HepG2 (cell line): ENCODE results near the gene RAB9A. TPM values are rescaled to one million over a fixed set of nuclear protein-coding genes. Genes with fewer than 3 reads are reported as not detected.

Source experiments
- ATAC-seq: fragments of 200-7000 bp; cut with Tn5 transposase; 3 replicates; pipeline ENCODE4 v1.9.1; 2020; ENCODE audit warnings: mild to moderate bottlenecking, moderate library complexity
- BruUV-seq: library from RNA; stranded (reverse); fragments of 400-500 nt; replicated peaks from 2 replicates; lab custom pipeline; 2021; lab: Mats Ljungman, UMichigan
- CTCF ChIA-PET: fragments of 300-600 bp; formaldehyde crosslinking; extraction: SDS; loops from one replicate; lab custom pipeline; 2021; ENCODE audit warnings: low total read pairs, inconsistent platforms, low intra/inter-chr PET ratio; lab: Yijun Ruan, JAX
- POLR2A ChIA-PET: fragments of 350-600 bp; sonication (Branson Sonifier 250); formaldehyde crosslinking; loops from one replicate; lab custom pipeline; 2020; ENCODE audit warnings: antibody characterized with exemption, inconsistent platforms; lab: Yijun Ruan, JAX
- DNase-seq: peaks from one replicate; pipeline ENCODE4 v3.0.0-alpha.2; 2015; ENCODE audit warnings: low spot score
- FAIRE-seq: peaks from 3 replicates; lab custom pipeline; 2011; peaks lifted over from hg19 to GRCh38; lab: Jason Lieb, UNC
- H2AFZ ChIP-seq: one replicate; pipeline ENCODE4 v1.6.1; 2011; ENCODE audit warnings: low read length, inconsistent platforms
- H3K27ac ChIP-seq: fragments of 300-600 bp; 3 replicates; pipeline ENCODE4 v1.8.0; 2011; ENCODE audit warnings: mixed run types, mild to moderate bottlenecking, mixed read lengths, low read length, inconsistent platforms; ENCODE audit not compliant: insufficient read depth; ENCODE audit errors: extremely low read length
- H3K27me3 ChIP-seq, 2 experiments: fragments of 200-600 bp in 1 of 2; 2 replicates in 1 of 2; 3 replicates in 1 of 2; pipeline versions ENCODE4 v1.6.0 to v1.8.0; 2011; ENCODE audit warnings: low read length in 2 of 2, mild to moderate bottlenecking in 2 of 2, moderate library complexity in 2 of 2, inconsistent platforms in 1 of 2; ENCODE audit not compliant: insufficient read depth in 2 of 2, control insufficient read depth in 1 of 2
- H3K36me3 ChIP-seq, 2 experiments: fragments of 200-600 bp in 1 of 2; replicated peaks in 1 of 2; 2 replicates in 1 of 2; 3 replicates in 1 of 2; pipeline versions ENCODE4 v1.5.1 to v1.8.0; 2011; ENCODE audit warnings: low read length in 2 of 2, inconsistent platforms in 1 of 2; ENCODE audit not compliant: insufficient read depth in 2 of 2, control insufficient read depth in 1 of 2
- H3K4me1 ChIP-seq: 2 replicates; pipeline ENCODE4 v1.5.1; 2012; ENCODE audit warnings: low read length, inconsistent platforms; ENCODE audit not compliant: insufficient read depth
- H3K4me2 ChIP-seq: 2 replicates; pipeline ENCODE4 v1.6.0; 2011; ENCODE audit warnings: low read depth, low read length, inconsistent platforms
- H3K4me3 ChIP-seq, 3 experiments: fragments of 200-600 bp in 1 of 3; sonication (generic), shearing (Covaris generic) in 1 of 3; replicated peaks in 1 of 3; 2 replicates each; pipeline ENCODE4 v1.5.1; 2011 to 2016; ENCODE audit warnings: low read length in 3 of 3, inconsistent platforms in 2 of 3, low read depth in 2 of 3, mild to moderate bottlenecking in 2 of 3, control low read depth in 1 of 3, mixed read lengths in 1 of 3; ENCODE audit not compliant: insufficient read depth in 1 of 3
- H3K79me2 ChIP-seq: one replicate; pipeline ENCODE4 v1.6.1; 2011; ENCODE audit warnings: low read length, inconsistent platforms; ENCODE audit not compliant: insufficient read depth
- H3K9ac ChIP-seq: 2 replicates; pipeline ENCODE4 v1.6.0; 2011; ENCODE audit warnings: mild to moderate bottlenecking, low read depth, low read length, inconsistent platforms; ENCODE audit not compliant: insufficient read depth
- H3K9me3 ChIP-seq: 2 replicates; pipeline ENCODE4 v1.5.1; 2012; ENCODE audit warnings: mild to moderate bottlenecking, low read length
- H4K20me1 ChIP-seq: 2 replicates; pipeline ENCODE4 v1.6.0; 2011; ENCODE audit warnings: inconsistent platforms, mild to moderate bottlenecking, low read length, moderate library complexity; ENCODE audit not compliant: insufficient read depth
- CEBPB ChIP-seq: IDR thresholded peaks from 2 replicates; pipeline ENCODE4 v1.6.1; 2011; ENCODE audit warnings: low read depth, low read length, improper control_type of control experiment, borderline replicate concordance
- HMGA1 ChIP-seq: sonication (generic); formaldehyde crosslinking; conservative IDR thresholded peaks from 2 replicates; pipeline ENCODE4 v1.4.0; 2020; ENCODE audit warnings: missing genetic modification reagents
- HOXA9 ChIP-seq: sonication (generic); formaldehyde crosslinking; IDR thresholded peaks from 2 replicates; pipeline ENCODE4 v1.8.1; 2022; ENCODE audit warnings: missing genetic modification reagents, mild to moderate bottlenecking, moderate library complexity, borderline replicate concordance
- JARID2 ChIP-seq: sonication (generic); formaldehyde crosslinking; IDR thresholded peaks from 2 replicates; pipeline ENCODE4 v1.8.1; 2023; ENCODE audit warnings: missing genetic modification reagents, inconsistent platforms; ENCODE audit not compliant: insufficient replicate concordance
- NFYC ChIP-seq: IDR thresholded peaks from 2 replicates; pipeline ENCODE4 v1.6.1; 2016; ENCODE audit warnings: missing genetic modification reagents, missing compliant biosample characterization
- PTBP1 ChIP-seq: fragments of 200-400 bp; formaldehyde crosslinking; IDR thresholded peaks from 2 replicates; pipeline ENCODE4 v1.6.1; 2018; ENCODE audit warnings: low read length, low read depth; ENCODE audit not compliant: poor library complexity, severe bottlenecking
- SKI ChIP-seq: fragments of 450-650 bp; IDR thresholded peaks from one replicate; pipeline ENCODE4 v1.6.1; 2018; ENCODE audit warnings: mild to moderate bottlenecking; ENCODE audit not compliant: partially characterized antibody
- SUZ12 ChIP-seq: fragments of 150-350 bp; IDR thresholded peaks from 2 replicates; pipeline ENCODE4 v1.6.1; 2014; ENCODE audit warnings: low read depth, low read length
- TGIF2 ChIP-seq: IDR thresholded peaks from 2 replicates; pipeline ENCODE4 v1.6.1; 2016; ENCODE audit warnings: control low read depth, missing compliant biosample characterization
- ZFP36 ChIP-seq: fragments of 150-350 bp; IDR thresholded peaks from 2 replicates; pipeline ENCODE4 v1.6.1; 2018; ENCODE audit warnings: borderline replicate concordance, low read length, low read depth; ENCODE audit not compliant: partially characterized antibody
- ZNF224 ChIP-seq: sonication (generic); formaldehyde crosslinking; IDR thresholded peaks from 2 replicates; pipeline ENCODE4 v1.5.0; 2020; ENCODE audit warnings: mild to moderate bottlenecking, missing genetic modification reagents
- ZNF33A ChIP-seq: sonication (generic); formaldehyde crosslinking; IDR thresholded peaks from 2 replicates; pipeline ENCODE4 v1.5.1; 2020; ENCODE audit warnings: missing genetic modification reagents, mild to moderate bottlenecking, moderate library complexity, borderline replicate concordance
- ZNF367 ChIP-seq: sonication (generic); formaldehyde crosslinking; IDR thresholded peaks from 2 replicates; pipeline ENCODE4 v1.4.0; 2020; ENCODE audit warnings: missing genetic modification reagents, borderline replicate concordance
- ZNF879 ChIP-seq: sonication (generic); formaldehyde crosslinking; IDR thresholded peaks from 2 replicates; pipeline ENCODE4 v1.8.1; 2023; ENCODE audit warnings: missing genetic modification reagents
- ZSCAN12 ChIP-seq: sonication (generic); formaldehyde crosslinking; IDR thresholded peaks from 2 replicates; pipeline ENCODE4 v1.9.0; 2021; ENCODE audit warnings: mild to moderate bottlenecking, missing genetic modification reagents
- ZZZ3 ChIP-seq: sonication (generic); formaldehyde crosslinking; IDR thresholded peaks from 2 replicates; pipeline ENCODE4 v1.4.0; 2020; ENCODE audit warnings: missing genetic modification reagents, mild to moderate bottlenecking, borderline replicate concordance
- WGBS: methylation state at CpG from one replicate; pipeline ENCODE4 v1.1.6; 2017; ENCODE audit warnings: low lambda C conversion rate; 5-methylcytosine and 5-hydroxymethylcytosine counted together
- in situ Hi-C: cut with HindIII; loops from 2 replicates; pipeline ENCODE4 v1.10.0; 2017; ENCODE audit warnings: low pct_unique_long_range_greater_than_20kb; ENCODE audit not compliant: extremely low pct_ligation_motif_present
- intact Hi-C: fragments of 100-400 bp; cut with micrococcal nuclease; formaldehyde crosslinking; loops from one replicate; pipeline ENCODE4 v1.10.0; 2022; ENCODE audit not compliant: unreplicated experiment
- polyA plus RNA-seq, 8 experiments: library from polyadenylated mRNA; depleted of rRNA in 3 of 8; stranded (reverse) in 7 of 8; unstranded in 1 of 8; fragments of >200 nt; fragmentation: Illumina TruSeq in 4 of 8; extraction: Trizol in 4 of 8; gene quantifications; 2 replicates each; pipeline versions ENCODE4 v1.2.1 to v1.2.3, GENCODE V29; 2011 to 2016; ENCODE audit warnings: low read depth in 4 of 8, missing spikeins in 1 of 8, mixed read lengths in 1 of 8; ENCODE audit not compliant: insufficient read depth in 1 of 8
- total RNA-seq, 5 experiments: library from RNA; depleted of rRNA; stranded (reverse); fragments of >200 nt; fragmentation: Illumina TruSeq; extraction: Trizol; gene quantifications; 2 replicates each; pipeline ENCODE4 v1.2.3, GENCODE V29; 2016; ENCODE audit warnings: low read depth in 1 of 5

The RAB9A gene
- total and polyA plus RNA-seq, 2 of the 13 experiments (the other 11 are each of a cell fraction or from before 2014, with no cell fraction given), result 10.5 to 23.1 TPM

GRCh38 chrX:13756381-13756780 lies 67.5 kb downstream of the RAB9A start:
- H3K79me2 ChIP-seq, result no peaks in the 10 kb centered on the region
- H3K4me1 ChIP-seq, result no peaks in the 10 kb centered on the region
- no peaks in the 10 kb centered on the region for H3K9me3 ChIP-seq
- ATAC-seq (no peak), DNase-seq (no peak), FAIRE-seq (no peak)
- no peak overlapping the region for H3K4me3 ChIP-seq
- no TSS peak for BruUV-seq
- no peak overlapping the region for H3K9ac ChIP-seq
- TF ChIP-seq ZNF367, result no peak
- no peak for TF ChIP-seq ZSCAN12 (CRISPR knock-in tag)
- no peak for TF ChIP-seq HOXA9 (CRISPR knock-in tag)
- TF ChIP-seq ZFP36, result no peak
- TF ChIP-seq ZZZ3 (CRISPR knock-in tag), result no peak
- TF ChIP-seq JARID2, result no peak
- TF ChIP-seq ZNF224, result no peak
- no peak for TF ChIP-seq ZNF879
- no peak for TF ChIP-seq TGIF2 (CRISPR knock-in tag)
- TF ChIP-seq, all 625 proteins: peak for 0
- Histone ChIP-seq H4K20me1 (no peaks in the 10 kb centered on the region), H3K27ac (no peak overlapping the region), H3K27me3 (no peaks in the 10 kb centered on the region), H2AFZ (no peak overlapping the region), H3K4me2 (no peak overlapping the region), H3K36me3 (peaks cover 2 to 28% of the 10 kb centered on the region in 2 experiments; a peak in 3 of 5 replicates)
- ChIA-PET POLR2A (interaction anchor here (0.6 kb wide), 1 partner anchor 43 kb away, joined by 4 read pairs; no protein-coding TSS in a partner anchor), CTCF (no interaction called here)
- in situ Hi-C loops (loop anchor here (25.0 kb wide), 1 partner anchor 244 kb away; no protein-coding TSS in a partner anchor), intact Hi-C loops (no loop called here)
- WGBS, result 97% methylated on average over 4 of the region's 4 CpGs

GRCh38 chrX:13759152-13759718 lies 70.3 kb downstream of the RAB9A start:
- CTCF ChIA-PET, result no interaction called here
- H3K79me2 ChIP-seq, result no peaks in the 10 kb centered on the region
- POLR2A ChIA-PET, result no interaction called here
- TF ChIP-seq HMGA1 (no peak), SKI (no peak), CEBPB (peak; percentile 73), PTBP1 (no peak), ZNF33A (CRISPR knock-in tag) (no peak), SUZ12 (no peak), NFYC (no peak)
- H3K36me3 ChIP-seq, result peaks cover 2 to 24% of the 10 kb centered on the region in 2 experiments; a peak in 4 of 5 replicates
- DNase-seq (no peak), ATAC-seq (no peak), FAIRE-seq (no peak)
- H3K4me1 ChIP-seq, result no peaks in the 10 kb centered on the region
- no peak overlapping the region for H3K27ac ChIP-seq
- no peaks in the 10 kb centered on the region for H3K9me3 ChIP-seq
- intact Hi-C loops, result no loop called here
- H4K20me1 ChIP-seq, result no peaks in the 10 kb centered on the region
- no TSS peak for BruUV-seq
- H3K4me2 ChIP-seq, result no peak overlapping the region
- no peaks in the 10 kb centered on the region for H3K27me3 ChIP-seq
- 97% methylated on average over 7 of the region's 8 CpGs for WGBS
- in situ Hi-C loops, result loop anchor here (25.0 kb wide), 1 partner anchor 247 kb away; no protein-coding TSS in a partner anchor
- H2AFZ ChIP-seq, result no peak overlapping the region
- no peak overlapping the region for H3K9ac ChIP-seq
- H3K4me3 ChIP-seq, result no peak overlapping the region
